ENCODE measurements around the gene BBS10. TPM values are rescaled to one million over a fixed set of nuclear protein-coding genes. Genes with fewer than 3 reads are reported as not detected.

BBS10 gene
- total and polyA plus RNA-seq, 2 donors (not counting 1 experiment from before 2014, with no cell fraction given) = 1.9 to 12.9 TPM

- intact Hi-C loops (cut with micrococcal nuclease) = no loop called here
These were observed 31.7 kb downstream of the BBS10 start for GRCh38 chr12:76316468-76316867.

GRCh38 chr12:76313299-76313698, 34.9 kb downstream of the BBS10 start:
- TF ChIP-seq CTCF (IDR thresholded peaks at IDR 0.05) = no peak
- no peak for TF ChIP-seq EZH2 (IDR thresholded peaks at IDR 0.05; ENCODE audit: borderline replicate concordance, insufficient read depth, low read depth, low read length, poor library complexity, severe bottlenecking)
- POLR2A ChIA-PET = no interaction called here
- Mint-ChIP-seq H3K9me3 (ENCODE audit: insufficient read depth) (no peaks in the 10 kb centered on the region), H3K27ac (no peak overlapping the region), H3K4me1 (peaks cover 3% of the 10 kb centered on the region), H3K27me3 (peaks cover 8% of the 10 kb centered on the region), H3K4me3 (no peak overlapping the region)
- Histone ChIP-seq H3K9me3 (ENCODE audit: control extremely low read depth in 1 of 3, control insufficient read depth in 2 of 3, insufficient read depth in 1 of 3, low read length in 2 of 3) (no peaks in the 10 kb centered on the region), H3K4me3 (ENCODE audit: control extremely low read depth in 1 of 5, extremely low read depth in 1 of 5, insufficient read depth in 1 of 5, low read depth in 2 of 5, low read length in 4 of 5) (no peak overlapping the region), H4K20me1 (ENCODE audit: control insufficient read depth, insufficient read depth, low read length, poor library complexity, severe bottlenecking) (no peaks in the 10 kb centered on the region), H3K27ac (ENCODE audit: low read length in 2 of 2) (no peak overlapping the region), H3K27me3 (replicated peaks in 1 of 4; ENCODE audit: control extremely low read depth in 1 of 4, control insufficient read depth in 3 of 4, insufficient read depth in 4 of 4, low read length in 3 of 4) (peaks cover 0 to 9% (median 4%) of the 10 kb centered on the region in 4 experiments), H3K4me2 (replicated peaks; ENCODE audit: low read depth, low read length, poor library complexity, severe bottlenecking) (no peak overlapping the region), H3K36me3 (replicated peaks in 1 of 2; ENCODE audit: control extremely low read depth in 1 of 2, control insufficient read depth in 1 of 2, extremely low read depth in 1 of 2, insufficient read depth in 2 of 2, low read length in 1 of 2) (no peaks in the 10 kb centered on the region), H2AFZ (ENCODE audit: insufficient read depth, low read depth, low read length, poor library complexity, severe bottlenecking) (no peak overlapping the region), H3K4me1 (ENCODE audit: control insufficient read depth in 2 of 2, insufficient read depth in 2 of 2, low read length in 2 of 2) (no peaks in the 10 kb centered on the region), H3K9ac (ENCODE audit: low read length) (no peak overlapping the region), H3K79me2 (ENCODE audit: control insufficient read depth, insufficient read depth, low read length) (no peaks in the 10 kb centered on the region)
- CTCF ChIA-PET = no interaction called here
- no peak for ATAC-seq (ENCODE audit: low read depth)
- intact Hi-C loops (cut with micrococcal nuclease) = no loop called here
- WGBS (ENCODE audit: insufficient coverage) = 90% methylated on average over 7 of the region's 9 CpGs
- no peak for DNase-seq

More at GRCh38 chr12:76316468-76316867, 31.7 kb downstream of the BBS10 start:
- H3K9me3 Mint-ChIP-seq (ENCODE audit: insufficient read depth) = no peaks in the 10 kb centered on the region
- H3K27ac Mint-ChIP-seq = no peak overlapping the region
- no peak overlapping the region for H2AFZ ChIP-seq (ENCODE audit: insufficient read depth, low read depth, low read length, poor library complexity, severe bottlenecking)
- H3K4me3 ChIP-seq (ENCODE audit: control extremely low read depth in 1 of 5, extremely low read depth in 1 of 5, insufficient read depth in 1 of 5, low read depth in 2 of 5, low read length in 4 of 5) = no peak overlapping the region
- 96% methylated on average over 3 of the region's 7 CpGs for WGBS (ENCODE audit: insufficient coverage)
- H3K27ac ChIP-seq (ENCODE audit: low read length in 2 of 2) = no peak overlapping the region
- ATAC-seq (ENCODE audit: low read depth) = no peak
- H3K9me3 ChIP-seq (ENCODE audit: control extremely low read depth in 1 of 3, control insufficient read depth in 2 of 3, insufficient read depth in 1 of 3, low read length in 2 of 3) = peaks cover 0 to 1% (median 0%) of the 10 kb centered on the region in 3 donors
- peaks cover 0 to 6% (median 3%) of the 10 kb centered on the region in 4 experiments for H3K27me3 ChIP-seq (replicated peaks in 1 of 4; ENCODE audit: control extremely low read depth in 1 of 4, control insufficient read depth in 3 of 4, insufficient read depth in 4 of 4, low read length in 3 of 4)
- DNase-seq = no peak
- no peaks in the 10 kb centered on the region for H3K36me3 ChIP-seq (replicated peaks in 1 of 2; ENCODE audit: control extremely low read depth in 1 of 2, control insufficient read depth in 1 of 2, extremely low read depth in 1 of 2, insufficient read depth in 2 of 2, low read length in 1 of 2)
- CTCF ChIA-PET = no interaction called here
- no peak overlapping the region for H3K4me3 Mint-ChIP-seq
- H3K27me3 Mint-ChIP-seq = peaks cover 11% of the 10 kb centered on the region
- POLR2A ChIA-PET = no interaction called here
- no peaks in the 10 kb centered on the region for H3K4me1 ChIP-seq (ENCODE audit: control insufficient read depth in 2 of 2, insufficient read depth in 2 of 2, low read length in 2 of 2)
- TF ChIP-seq CTCF (IDR thresholded peaks at IDR 0.05) (no peak), EZH2 (IDR thresholded peaks at IDR 0.05; ENCODE audit: borderline replicate concordance, insufficient read depth, low read depth, low read length, poor library complexity, severe bottlenecking) (no peak)
- no peak overlapping the region for H3K9ac ChIP-seq (ENCODE audit: low read length)
- no peaks in the 10 kb centered on the region for H3K79me2 ChIP-seq (ENCODE audit: control insufficient read depth, insufficient read depth, low read length)
- H4K20me1 ChIP-seq (ENCODE audit: control insufficient read depth, insufficient read depth, low read length, poor library complexity, severe bottlenecking) = no peaks in the 10 kb centered on the region
- no peak overlapping the region for H3K4me2 ChIP-seq (replicated peaks; ENCODE audit: low read depth, low read length, poor library complexity, severe bottlenecking)
- peaks cover 3% of the 10 kb centered on the region for H3K4me1 Mint-ChIP-seq

Data from B cell (primary cell).